Heart right ventricle (tissue), 16 donors: ENCODE results near the gene PACS1. TPM values are rescaled to one million over a fixed set of nuclear protein-coding genes. Genes with fewer than 3 reads are reported as not detected.

Source experiments
- ATAC-seq, 8 donors: fragments of 200-7000 bp; cut with Tn5 transposase; one replicate each; pipeline ENCODE4 v1.9.1; 2020; ENCODE audit warnings: mild to moderate bottlenecking in 8 of 8, moderate library complexity in 8 of 8, moderate number of reproducible peaks in 1 of 8
- DNase-seq, 2 donors: peaks; one replicate each; pipeline ENCODE4 v3.0.0-alpha.2; 2020
- H3K27ac ChIP-seq, 10 donors: fragments of 200-600 bp; sonication (generic) in 2 of 10; one replicate each; pipeline versions ENCODE4 v1.5.0 to v1.8.0; 2020 to 2022; ENCODE audit warnings: mild to moderate bottlenecking in 3 of 10
- H3K27me3 ChIP-seq, 7 donors: fragments of 200-600 bp; one replicate each; pipeline ENCODE4 v1.8.0; 2021 to 2022; ENCODE audit warnings: mild to moderate bottlenecking in 2 of 7
- H3K36me3 ChIP-seq, 9 donors: fragments of 200-600 bp; sonication (generic) in 1 of 9; one replicate each; pipeline versions ENCODE4 v1.5.0 to v1.8.0; 2020 to 2022; ENCODE audit warnings: mild to moderate bottlenecking in 2 of 9
- H3K4me1 ChIP-seq, 9 donors: fragments of 200-600 bp; sonication (generic) in 1 of 9; one replicate each; pipeline versions ENCODE4 v1.5.0 to v1.8.0; 2020 to 2022; ENCODE audit warnings: mild to moderate bottlenecking in 4 of 9
- H3K4me3 ChIP-seq, 10 donors: fragments of 200-600 bp; sonication (generic) in 2 of 10; one replicate each; pipeline versions ENCODE4 v1.5.0 to v1.8.0; 2020 to 2022; ENCODE audit warnings: mild to moderate bottlenecking in 7 of 10, moderate library complexity in 2 of 10
- H3K9me3 ChIP-seq, 11 donors: fragments of 200-600 bp in 10 of 11; sonication (generic) in 2 of 11; one replicate each; pipeline versions ENCODE4 v1.5.0 to v1.8.0; 2013 to 2022; ENCODE audit warnings: mild to moderate bottlenecking in 2 of 11, control low read depth in 1 of 11, moderate library complexity in 1 of 11
- CTCF ChIP-seq, 9 donors: fragments of 200-600 bp; sonication (generic) in 2 of 9; IDR thresholded peaks; one replicate each; pipeline versions ENCODE4 v1.5.0 to v1.8.0; 2021 to 2022; ENCODE audit warnings: antibody characterized with exemption in 9 of 9, mild to moderate bottlenecking in 5 of 9, moderate library complexity in 1 of 9
- WGBS, 2 donors: extraction: QIAGEN DNeasy Blood & Tissue Kit; methylation state at CpG; one replicate each; pipeline ENCODE4 v1.1.7; 2013; ENCODE audit warnings: inconsistent platforms in 1 of 2; 5-methylcytosine and 5-hydroxymethylcytosine counted together
- intact Hi-C, 10 donors: fragments of 100-400 bp; cut with DNase I; formaldehyde crosslinking; loops; one replicate each; pipeline versions ENCODE4 v1.11.1 to v1.14.2; 2022
- polyA plus RNA-seq, 2 donors: library from polyadenylated mRNA; stranded (reverse); fragments of 200-250 nt; gene quantifications; one replicate each; pipeline ENCODE4 v1.2.3, GENCODE V29; 2013
- total RNA-seq, 10 donors: library from RNA; stranded (reverse); fragmentation: NEBNext Ultra II Directional in 3 of 10; extraction: Animal tissue kit (Norgen Biotek cat#: 25700) in 3 of 10; gene quantifications; one replicate each; pipeline versions ENCODE4 v1.2.1 to v1.2.4, GENCODE V29; 2021 to 2023
- donor health status: Arrhythmogenic right ventricular cardiomyopathy.
- donor health status: ischemic (EF 13 %, LVEDD 7.1; RV severe dilation, severe dysfunction).
- donor health status: healthy with polysubstance abuse.
- donor health status: DM: no; HTN: yes; CAD: no.
- donor health status: DM: no; HTN: no; CAD: no.
- donor health status: ischemic (EF 25% LVEDD 6.9; RV normal size, moderate dysfunction).
- donor health status: ischemic (EF 25% LVEDD 5.7; RV mildly dilated, moderate dysfunction).
- donor health status: healthy.
- donor health status: DM: yes; HTN: yes; CAD: no.
- donor health status: Ischemic cardiomyopathy.
- donor health status: ischemic (EF 35%, LVEDD 5.7; RV mildly dilated, moderate dysfunction).
- donor health status: nonischemic (EF 11% LVEDD 7.7; RV severe dilation, severe dysfunction).
- donor health status: DM: yes; HTN: yes; CAD: no.
- donor health status: PGD.
- donor health status: ischemic (EF 29% LVEDD 5.4; RV normal size, mild dysfunction).
- donor health status: nonischemic (EF 23%, LVEDD 6.1; RV moderate dilation, normal function).

PACS1 gene
- total and polyA plus RNA-seq, 12 donors: 24.1 to 121 (median 69.7) TPM

DNA sequence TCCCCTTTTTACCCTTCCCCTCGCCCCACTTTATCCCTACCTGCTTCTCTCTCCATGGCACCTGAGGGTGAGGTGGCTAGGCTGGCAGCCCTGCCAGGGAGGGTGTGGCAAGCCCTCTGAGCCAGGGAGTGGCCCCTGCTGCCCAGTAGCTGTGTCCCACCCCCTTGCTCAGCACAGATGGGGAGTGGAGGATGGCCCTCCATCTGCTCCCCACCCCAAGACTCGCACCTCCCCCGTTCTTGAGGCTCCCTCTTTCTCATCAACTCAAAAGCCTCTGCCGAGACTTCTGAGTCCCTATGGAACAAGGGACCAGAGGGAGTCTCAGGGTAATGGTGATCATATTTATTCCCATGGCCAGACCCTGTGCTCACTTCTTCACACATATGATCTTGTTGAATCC is 223.3 kb downstream of the PACS1 start:
- ATAC-seq: no peak
- Histone ChIP-seq H3K4me3 (no peak overlapping the region), H3K36me3 (no peaks in the 10 kb centered on the region), H3K27me3 (peaks cover 17 to 45% (median 35%) of the 10 kb centered on the region in 7 donors), H3K9me3 (no peaks in the 10 kb centered on the region), H3K27ac (no peak overlapping the region), H3K4me1 (peaks cover 0 to 22% (median 16%) of the 10 kb centered on the region in 9 donors)
- TF ChIP-seq CTCF (IDR thresholded peaks at IDR 0.05): no peak
- 63 to 77% methylated on average over 4 of the region's 4 CpGs for WGBS, 2 donors
- DNase-seq: no peak
- intact Hi-C loops: no loop called here

DNA sequence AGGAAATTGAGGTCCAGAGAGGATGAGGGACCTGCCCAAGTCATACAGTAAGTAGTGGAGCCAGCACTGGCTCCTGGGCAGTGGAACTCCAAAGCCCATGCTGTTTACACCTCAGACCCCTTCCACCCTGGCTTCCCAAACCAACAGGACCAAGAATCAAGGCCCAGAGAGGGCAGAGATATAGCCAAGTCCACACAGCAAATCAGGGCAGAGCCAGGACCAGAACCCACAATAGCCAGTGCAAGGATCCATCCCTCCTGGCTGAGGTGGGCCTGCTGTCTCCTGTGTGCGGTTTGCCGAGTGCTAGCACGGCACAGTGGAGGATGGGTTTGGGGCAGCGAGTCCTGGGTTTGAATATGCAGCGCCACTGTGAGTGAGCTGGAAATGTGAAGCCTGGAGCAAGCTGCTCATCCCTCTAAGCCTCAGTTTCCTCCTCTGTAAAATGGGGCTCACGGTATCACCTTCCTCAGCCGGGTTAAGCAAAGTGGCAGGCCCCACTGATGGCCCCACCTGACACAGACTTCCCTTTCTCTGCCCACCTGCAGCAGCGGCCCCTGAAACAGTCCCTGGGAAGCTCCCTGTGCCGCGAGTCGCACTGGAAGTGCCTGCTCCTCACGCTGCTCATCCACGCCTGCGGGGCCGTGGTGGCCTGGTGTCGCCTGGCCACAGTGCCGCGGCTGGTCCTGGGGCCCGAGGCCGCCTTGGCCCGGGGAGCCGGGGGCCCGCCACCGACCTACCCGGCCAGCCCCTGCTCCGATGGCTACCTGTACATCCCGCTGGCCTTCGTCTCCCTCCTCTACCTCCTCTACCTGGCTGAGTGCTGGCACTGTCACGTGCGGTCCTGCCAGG is 223.9 kb downstream of the PACS1 start:
- Histone ChIP-seq H3K4me3 (no peak overlapping the region), H3K27me3 (peaks cover 17 to 45% (median 35%) of the 10 kb centered on the region in 7 donors), H3K9me3 (no peaks in the 10 kb centered on the region), H3K4me1 (peaks cover 0 to 21% (median 15%) of the 10 kb centered on the region in 9 donors), H3K36me3 (no peaks in the 10 kb centered on the region), H3K27ac (no peak overlapping the region)
- no peak for TF ChIP-seq CTCF (IDR thresholded peaks at IDR 0.05)
- intact Hi-C loops: no loop called here
- no peak for ATAC-seq
- 81% methylated on average over 30 of the region's 30 CpGs for WGBS, 2 donors
- DNase-seq: no peak

Other genes starting within 250 kb of the PACS1 start
- under 1 TPM in 5 of 10 donors, not detected in 5; 0.13 to 0.32 (median 0.21) TPM for gene SNX32, start 236.3 kb upstream of the PACS1 start, total RNA-seq
- gene SNX32, start 236.3 kb upstream of the PACS1 start, polyA plus RNA-seq: under 1 TPM; 0.51 to 0.58 TPM
- 100 to 1,000 TPM; 281 to 672 (median 320) TPM for gene CFL1, start 212.1 kb upstream of the PACS1 start, total RNA-seq
- gene CFL1, start 212.1 kb upstream of the PACS1 start, polyA plus RNA-seq: 100 to 1,000 TPM; 159 to 962 TPM
- gene MUS81, start 209.8 kb upstream of the PACS1 start, total RNA-seq: 10 to 100 TPM; 20.3 to 38.8 (median 27.0) TPM
- 100 to 1,000 TPM in 1 of 2 donors, 10 to 100 TPM in 1; 54.4 to 111 TPM for gene MUS81, start 209.8 kb upstream of the PACS1 start, polyA plus RNA-seq
- gene EFEMP2, start 197.5 kb upstream of the PACS1 start, total RNA-seq: 100 to 1,000 TPM in 3 of 10 donors, 10 to 100 TPM in 7; 79.4 to 112 (median 89.6) TPM
- 100 to 1,000 TPM in 1 of 2 donors, 10 to 100 TPM in 1; 54.8 to 133 TPM for gene EFEMP2, start 197.5 kb upstream of the PACS1 start, polyA plus RNA-seq
- 1 to 10 TPM in 2 of 10 donors, under 1 TPM in 7, not detected in 1; 0.20 to 7.9 (median 0.55) TPM for gene CTSW, start 190.4 kb upstream of the PACS1 start, total RNA-seq
- under 1 TPM; 0.17 to 0.88 TPM for gene CTSW, start 190.4 kb upstream of the PACS1 start, polyA plus RNA-seq
- gene FIBP, start 181.8 kb upstream of the PACS1 start, total RNA-seq: 10 to 100 TPM; 46.3 to 63.2 (median 49.9) TPM
- 10 to 100 TPM; 44.0 to 88.4 TPM for gene FIBP, start 181.8 kb upstream of the PACS1 start, polyA plus RNA-seq
- gene CCDC85B, start 179.6 kb upstream of the PACS1 start, total RNA-seq: 10 to 100 TPM; 22.1 to 48.9 (median 34.4) TPM
- gene CCDC85B, start 179.6 kb upstream of the PACS1 start, polyA plus RNA-seq: 10 to 100 TPM; 66.3 to 69.4 TPM
- 1 to 10 TPM in 6 of 10 donors, under 1 TPM in 2, not detected in 2; 0.31 to 8.1 (median 2.6) TPM for gene FOSL1, start 169.9 kb upstream of the PACS1 start, total RNA-seq
- gene FOSL1, start 169.9 kb upstream of the PACS1 start, polyA plus RNA-seq: 10 to 100 TPM in 1 of 2 donors, 1 to 10 TPM in 1; 2.0 to 32.8 TPM
- gene C11orf68, start 151.2 kb upstream of the PACS1 start, total RNA-seq: 10 to 100 TPM; 35.7 to 49.2 (median 40.9) TPM
- 10 to 100 TPM; 38.2 to 44.7 TPM for gene C11orf68, start 151.2 kb upstream of the PACS1 start, polyA plus RNA-seq
- 100 to 1,000 TPM in 3 of 10 donors, 10 to 100 TPM in 7; 69.4 to 115 (median 93.8) TPM for gene DRAP1, start 150.8 kb upstream of the PACS1 start, total RNA-seq
- 100 to 1,000 TPM; 177 to 210 TPM for gene DRAP1, start 150.8 kb upstream of the PACS1 start, polyA plus RNA-seq
- gene TSGA10IP, start 124.8 kb upstream of the PACS1 start, total RNA-seq: not detected
- under 1 TPM in 1 of 2 donors, not detected in 1; 0.01 TPM for gene TSGA10IP, start 124.8 kb upstream of the PACS1 start, polyA plus RNA-seq
- gene SART1, start 108.5 kb upstream of the PACS1 start, total RNA-seq: 10 to 100 TPM; 26.2 to 40.1 (median 32.5) TPM
- 100 to 1,000 TPM in 1 of 2 donors, 10 to 100 TPM in 1; 52.0 to 160 TPM for gene SART1, start 108.5 kb upstream of the PACS1 start, polyA plus RNA-seq
- gene EIF1AD, start 68.1 kb upstream of the PACS1 start, total RNA-seq: 10 to 100 TPM; 15.1 to 25.3 (median 19.7) TPM
- gene EIF1AD, start 68.1 kb upstream of the PACS1 start, polyA plus RNA-seq: 10 to 100 TPM; 18.3 to 30.0 TPM
- 100 to 1,000 TPM; 196 to 224 (median 212) TPM for gene BANF1, start 67.8 kb upstream of the PACS1 start, total RNA-seq
- 100 to 1,000 TPM; 234 to 381 TPM for gene BANF1, start 67.8 kb upstream of the PACS1 start, polyA plus RNA-seq
- gene CST6, start 58.3 kb upstream of the PACS1 start, total RNA-seq: under 1 TPM in 3 of 10 donors, not detected in 7; 0.35 to 0.69 (median 0.43) TPM
- 1 to 10 TPM in 1 of 2 donors, under 1 TPM in 1; 0.44 to 2.6 TPM for gene CST6, start 58.3 kb upstream of the PACS1 start, polyA plus RNA-seq
- 1 to 10 TPM in 1 of 10 donors, not detected in 9; 1.1 TPM for gene CATSPER1, start 43.8 kb upstream of the PACS1 start, total RNA-seq
- gene CATSPER1, start 43.8 kb upstream of the PACS1 start, polyA plus RNA-seq: under 1 TPM in 1 of 2 donors, not detected in 1; 0.17 TPM
- 1 to 10 TPM; 1.9 to 4.6 (median 2.5) TPM for gene GAL3ST3, start 21.1 kb upstream of the PACS1 start, total RNA-seq
- 1 to 10 TPM in 1 of 2 donors, under 1 TPM in 1; 0.07 to 1.0 TPM for gene GAL3ST3, start 21.1 kb upstream of the PACS1 start, polyA plus RNA-seq
- 10 to 100 TPM; 62.0 to 89.8 (median 72.7) TPM for gene SF3B2, start 17.9 kb upstream of the PACS1 start, total RNA-seq
- 10 to 100 TPM; 46.5 to 94.9 TPM for gene SF3B2, start 17.9 kb upstream of the PACS1 start, polyA plus RNA-seq
- gene KLC2, start 187.4 kb downstream of the PACS1 start, total RNA-seq: 10 to 100 TPM; 24.4 to 46.8 (median 33.4) TPM
- 10 to 100 TPM; 36.1 to 36.3 TPM for gene KLC2, start 187.4 kb downstream of the PACS1 start, polyA plus RNA-seq
- gene RAB1B, start 198.4 kb downstream of the PACS1 start, total RNA-seq: 100 to 1,000 TPM; 117 to 153 (median 132) TPM
- 100 to 1,000 TPM; 129 to 132 TPM for gene RAB1B, start 198.4 kb downstream of the PACS1 start, polyA plus RNA-seq
- under 1 TPM in 3 of 10 donors, not detected in 7; 0.45 to 0.57 (median 0.49) TPM for gene CNIH2, start 207.9 kb downstream of the PACS1 start, total RNA-seq
- gene CNIH2, start 207.9 kb downstream of the PACS1 start, polyA plus RNA-seq: under 1 TPM; 0.06 to 0.44 TPM
- 10 to 100 TPM; 38.3 to 75.0 (median 51.9) TPM for gene YIF1A, start 218.9 kb downstream of the PACS1 start, total RNA-seq
- 100 to 1,000 TPM in 1 of 2 donors, 10 to 100 TPM in 1; 54.9 to 168 TPM for gene YIF1A, start 218.9 kb downstream of the PACS1 start, polyA plus RNA-seq
- under 1 TPM in 4 of 10 donors, not detected in 6; 0.17 to 0.24 (median 0.20) TPM for gene TMEM151A, start 221.6 kb downstream of the PACS1 start, total RNA-seq
- under 1 TPM in 1 of 2 donors, not detected in 1; 0.10 TPM for gene TMEM151A, start 221.6 kb downstream of the PACS1 start, polyA plus RNA-seq
- 10 to 100 TPM in 5 of 10 donors, 1 to 10 TPM in 5; 5.3 to 44.4 (median 9.1) TPM for gene CD248, start 246.8 kb downstream of the PACS1 start, total RNA-seq
- 10 to 100 TPM in 1 of 2 donors, 1 to 10 TPM in 1; 8.6 to 35.9 TPM for gene CD248, start 246.8 kb downstream of the PACS1 start, polyA plus RNA-seq